ENCODE data around the gene NCOA5.
A peak's percentile ranks its signal among the peaks of the same experiment; 100 is the strongest.

The NCOA5 gene

GRCh38 chr20:46089417-46090388 lies at the start of gene NCOA5:
Gene NCOA5 (minus strand): TSS chr20:46089962. CDS start chr20:46079424, 10,538 bp downstream.
- DNase-seq (ENCODE audit: low read depth), result peak; percentile 89

GRCh38 chr20:46139266-46139889 lies 49.6 kb upstream of the NCOA5 start:
- no peak for DNase-seq (ENCODE audit: low read depth)

GRCh38 chr20:46137816-46138215 lies 48.1 kb upstream of the NCOA5 start:
- no peak for DNase-seq (ENCODE audit: low read depth)

- DNase-seq (ENCODE audit: low read depth), result no peak
These were observed 46.3 kb upstream of the NCOA5 start for GRCh38 chr20:46135856-46136633.

GRCh38 chr20:46134716-46135115 lies 45.0 kb upstream of the NCOA5 start:
- no peak for DNase-seq (ENCODE audit: low read depth)

GRCh38 chr20:46133886-46134654 lies 44.3 kb upstream of the NCOA5 start:
- DNase-seq (ENCODE audit: low read depth), result no peak

- peak; percentile 48 for DNase-seq (ENCODE audit: low read depth)
These were observed 43.0 kb upstream of the NCOA5 start for GRCh38 chr20:46132705-46133120.

- DNase-seq (ENCODE audit: low read depth), result no peak
These were observed 41.6 kb upstream of the NCOA5 start for GRCh38 chr20:46131396-46131795.

- no peak for DNase-seq (ENCODE audit: low read depth)
These were observed 40.8 kb upstream of the NCOA5 start for GRCh38 chr20:46130534-46130933.

GRCh38 chr20:46129955-46130481 lies 40.3 kb upstream of the NCOA5 start:
- DNase-seq (ENCODE audit: low read depth), result no peak

- DNase-seq (ENCODE audit: low read depth), result no peak
These were observed 38.8 kb upstream of the NCOA5 start for GRCh38 chr20:46128310-46129151.

- no peak for DNase-seq (ENCODE audit: low read depth)
These were observed 37.7 kb upstream of the NCOA5 start for GRCh38 chr20:46127396-46128010.

- DNase-seq (ENCODE audit: low read depth), result no peak
These were observed 36.8 kb upstream of the NCOA5 start for GRCh38 chr20:46126440-46127056.

- no peak for DNase-seq (ENCODE audit: low read depth)
These were observed 33.9 kb upstream of the NCOA5 start for GRCh38 chr20:46123482-46124245.

GRCh38 chr20:46122516-46123481 lies 33.0 kb upstream of the NCOA5 start:
- no peak for DNase-seq (ENCODE audit: low read depth)

GRCh38 chr20:46122071-46122470 lies 32.3 kb upstream of the NCOA5 start:
- DNase-seq (ENCODE audit: low read depth), result no peak

GRCh38 chr20:46121184-46121930 lies 31.6 kb upstream of the NCOA5 start:
- DNase-seq (ENCODE audit: low read depth), result no peak
